GM12878 (cell line): ENCODE results near the gene TARBP1. TPM values are rescaled to one million over a fixed set of nuclear protein-coding genes. Genes with fewer than 3 reads are reported as not detected.

Experiments
- ATAC-seq: fragments of 200-7000 bp; cut with Tn5 transposase; 3 replicates; pipeline ENCODE4 v1.9.1; 2020; ENCODE audit warnings: mild to moderate bottlenecking, moderate library complexity
- BruUV-seq: library from RNA; stranded (reverse); fragments of 400-500 nt; replicated peaks from 2 replicates; lab custom pipeline; 2021; lab: Mats Ljungman, UMichigan
- CTCF ChIA-PET: fragments of 300-600 bp; sonication (Branson Sonifier 250); formaldehyde crosslinking; extraction: SDS; loops from one replicate; lab custom pipeline; 2021; ENCODE audit warnings: inconsistent platforms; lab: Yijun Ruan, JAX
- POLR2A ChIA-PET: fragments of 350-600 bp; formaldehyde crosslinking; extraction: SDS; loops from one replicate; lab custom pipeline; 2021; ENCODE audit warnings: inconsistent platforms; lab: Charles Lee
- RAD21 ChIA-PET: fragments of 300-600 bp; sonication (Branson Sonifier 250); formaldehyde crosslinking; loops from one replicate; lab custom pipeline; 2023; ENCODE audit warnings: antibody characterized with exemption; ENCODE audit not compliant: unreplicated experiment; lab: Charles Lee
- SMC1A ChIA-PET: fragments of 300-600 bp; sonication (Branson Sonifier 250); formaldehyde crosslinking; loops from one replicate; lab custom pipeline; 2023; ENCODE audit not compliant: unreplicated experiment, uncharacterized antibody; lab: Charles Lee
- DNase-seq: peaks from one replicate; pipeline ENCODE4 v3.0.0-alpha.2; 2011; ENCODE audit warnings: low read depth, low spot score
- FAIRE-seq: peaks from 3 replicates; lab custom pipeline; 2011; peaks lifted over from hg19 to GRCh38; lab: Jason Lieb, UNC
- H2AFZ ChIP-seq: 2 replicates; pipeline ENCODE4 v1.6.0; 2011; ENCODE audit warnings: low read depth, low read length, control low read depth; ENCODE audit not compliant: control insufficient read depth
- H3K27ac ChIP-seq: 2 replicates; pipeline ENCODE4 v1.5.1; 2011; ENCODE audit warnings: control low read depth; ENCODE audit not compliant: control insufficient read depth, insufficient read depth
- H3K27me3 ChIP-seq, 2 experiments: replicated peaks in 1 of 2; 2 replicates each; pipeline versions ENCODE4 v1.6.0 to v1.6.1; 2011; ENCODE audit warnings: low read length in 1 of 2; ENCODE audit not compliant: control insufficient read depth in 2 of 2, insufficient read depth in 2 of 2
- H3K36me3 ChIP-seq, 2 experiments: 2 replicates each; pipeline ENCODE4 v1.5.1; 2011; ENCODE audit warnings: low read length in 1 of 2; ENCODE audit not compliant: control insufficient read depth in 2 of 2, insufficient read depth in 2 of 2
- H3K4me1 ChIP-seq: 2 replicates; pipeline ENCODE4 v1.6.1; 2011; ENCODE audit warnings: mild to moderate bottlenecking, low read length, moderate library complexity, mixed read lengths; ENCODE audit not compliant: control insufficient read depth, insufficient read depth
- H3K4me2 ChIP-seq: 2 replicates; pipeline ENCODE4 v1.6.0; 2011; ENCODE audit warnings: control low read depth; ENCODE audit not compliant: control insufficient read depth, insufficient read depth
- H3K4me3 ChIP-seq: fragments of 200-600 bp; sonication (generic); 2 replicates; pipeline ENCODE4 v1.5.1; 2016
- H3K79me2 ChIP-seq: 2 replicates; pipeline ENCODE4 v1.6.0; 2011; ENCODE audit warnings: low read length; ENCODE audit not compliant: control insufficient read depth, insufficient read depth
- H3K9ac ChIP-seq: 2 replicates; pipeline ENCODE4 v1.8.0; 2011; ENCODE audit warnings: low read length, control low read depth, mixed read lengths; ENCODE audit not compliant: control insufficient read depth, insufficient read depth
- H3K9me3 ChIP-seq: replicated peaks from 3 replicates; pipeline ENCODE4 v1.5.1; 2011; ENCODE audit warnings: mild to moderate bottlenecking, low read length; ENCODE audit not compliant: control insufficient read depth, insufficient read depth
- H4K20me1 ChIP-seq: 2 replicates; pipeline ENCODE4 v1.6.0; 2011; ENCODE audit not compliant: control insufficient read depth, insufficient read depth
- ATF7 ChIP-seq: fragments of 450-650 bp; IDR thresholded peaks from 2 replicates; pipeline ENCODE4 v1.6.1; 2016; ENCODE audit warnings: low read depth, mild to moderate bottlenecking
- BCL3 ChIP-seq: IDR thresholded peaks from 2 replicates; pipeline ENCODE4 v1.6.1; 2011; ENCODE audit warnings: borderline replicate concordance, low read depth, mild to moderate bottlenecking, moderate library complexity, low read length; ENCODE audit not compliant: insufficient read depth, poor library complexity, severe bottlenecking
- BHLHE40 ChIP-seq, 2 experiments: fragments of 450-650 bp in 1 of 2; IDR thresholded peaks; 2 replicates each; pipeline ENCODE4 v1.6.1; 2011 to 2017; ENCODE audit warnings: low read depth in 2 of 2, borderline replicate concordance in 1 of 2, improper control_type of control experiment in 1 of 2, low read length in 1 of 2, mild to moderate bottlenecking in 1 of 2
- BMI1 ChIP-seq: fragments of 450-650 bp; IDR thresholded peaks from 2 replicates; pipeline ENCODE4 v1.6.1; 2016; ENCODE audit warnings: mild to moderate bottlenecking, moderate library complexity, borderline replicate concordance
- EED ChIP-seq: sonication (generic); IDR thresholded peaks from 2 replicates; pipeline ENCODE4 v1.6.1; 2016; ENCODE audit warnings: antibody characterized with exemption, low read depth
- EGR1 ChIP-seq, 2 experiments: IDR thresholded peaks; 1 replicate in 1 of 2; 2 replicates in 1 of 2; pipeline ENCODE4 v1.6.1; 2011 to 2012; ENCODE audit warnings: low read depth in 2 of 2, low read length in 2 of 2, borderline replicate concordance in 1 of 2, mild to moderate bottlenecking in 1 of 2, moderate library complexity in 1 of 2
- MTA2 ChIP-seq: fragments of 450-650 bp; IDR thresholded peaks from 2 replicates; pipeline ENCODE4 v1.6.1; 2016; ENCODE audit warnings: low read depth, mild to moderate bottlenecking, moderate library complexity
- MYB ChIP-seq: fragments of 150-350 bp; IDR thresholded peaks from 2 replicates; pipeline ENCODE4 v1.6.1; 2014; ENCODE audit warnings: mild to moderate bottlenecking, low read depth, low read length, borderline replicate concordance
- NFYA ChIP-seq: IDR thresholded peaks from 2 replicates; pipeline ENCODE4 v1.6.1; 2011; ENCODE audit warnings: low read depth, mild to moderate bottlenecking, low read length, improper control_type of control experiment, borderline replicate concordance
- SREBF2 ChIP-seq: IDR thresholded peaks from 2 replicates; pipeline ENCODE4 v1.6.1; 2012; ENCODE audit warnings: mild to moderate bottlenecking, low read length
- USF1 ChIP-seq: IDR thresholded peaks from 2 replicates; pipeline ENCODE4 v1.6.1; 2011; ENCODE audit warnings: borderline replicate concordance, low read depth, mild to moderate bottlenecking, moderate library complexity, mixed read lengths, low read length; ENCODE audit not compliant: insufficient read depth; ENCODE audit errors: extremely low read length
- YBX1 ChIP-seq: fragments of 450-650 bp; IDR thresholded peaks from 2 replicates; pipeline ENCODE4 v1.6.1; 2016; ENCODE audit warnings: antibody characterized with exemption
- ZNF207 ChIP-seq: fragments of 450-650 bp; IDR thresholded peaks from 2 replicates; pipeline ENCODE4 v1.6.1; 2014; ENCODE audit warnings: antibody characterized with exemption, mild to moderate bottlenecking, borderline replicate concordance
- WGBS: methylation state at CpG from one replicate; pipeline ENCODE4 v1.1.6; 2016; ENCODE audit warnings: low lambda C conversion rate; ENCODE audit not compliant: insufficient replicate concordance, insufficient coverage; ENCODE audit errors: missing lambda C conversion rate; 5-methylcytosine and 5-hydroxymethylcytosine counted together
- in situ Hi-C: fragments of 300-500 bp; cut with MboI; formaldehyde crosslinking; loops from 9 replicates; pipeline ENCODE4 v1.14.3; 2018; ENCODE audit warnings: mixed read lengths
- intact Hi-C: fragments of 100-400 bp; cut with micrococcal nuclease; formaldehyde crosslinking; loops from one replicate; pipeline ENCODE4 v1.14.2; 2022; ENCODE audit not compliant: unreplicated experiment
- polyA plus RNA-seq, 11 experiments: library from polyadenylated mRNA; depleted of rRNA in 4 of 11; unstranded in 6 of 11; stranded (reverse) in 5 of 11; fragments of >200 nt; fragmentation: Nextera tagmentation in 4 of 11; fragmentation: Illumina TruSeq in 1 of 11; extraction: Ambion mirVana in 4 of 11; extraction: Trizol in 1 of 11; gene quantifications; 1 replicate in 1 of 11; 2 replicates in 10 of 11; pipeline versions ENCODE4 v1.2.1 to v1.2.3, GENCODE V29; 2011 to 2016; ENCODE audit warnings: inconsistent platforms in 2 of 11, missing spikeins in 2 of 11, low read depth in 1 of 11
- total RNA-seq, 4 experiments: library from RNA; depleted of rRNA in 3 of 4; stranded (reverse); fragments of >200 nt in 3 of 4; fragmentation: Illumina TruSeq in 1 of 4; extraction: Trizol in 1 of 4; gene quantifications; 2 replicates each; pipeline versions ENCODE4 v1.2.1 to v1.2.3, GENCODE V29; 2013 to 2021

The TARBP1 gene
- total and polyA plus RNA-seq, 10 of the 15 experiments (the other 5 are each of a cell fraction or from before 2014, with no cell fraction given), result 10.8 to 94.4 (median 35.3) TPM

GRCh38 chr1:234463749-234464148 is 15.2 kb downstream of the TARBP1 start (continued):
- no peak for TF ChIP-seq USF1
- no peak for TF ChIP-seq NFYA

- H3K36me3 ChIP-seq, result peaks cover 0 to 6% of the 10 kb centered on the region in 2 experiments; a peak in 3 of 4 replicates
- CTCF ChIA-PET, result interaction anchor here (0.6 kb wide), 1 partner anchor 59 kb away, joined by 3 read pairs; no protein-coding TSS in a partner anchor
- no peaks in the 10 kb centered on the region for H3K4me1 ChIP-seq
- H3K79me2 ChIP-seq, result no peaks in the 10 kb centered on the region
- TF ChIP-seq ATF7 (no peak), EGR1 (IDR thresholded peaks at IDR 0.05; ENCODE audit: borderline replicate concordance in 1 of 2, low read depth in 2 of 2, low read length in 2 of 2) (no peak), EED (no peak), BMI1 (no peak), SREBF2 (no peak), BHLHE40 (IDR thresholded peaks at IDR 0.05; ENCODE audit: borderline replicate concordance in 1 of 2, low read depth in 2 of 2, low read length in 1 of 2) (no peak), MYB (no peak), YBX1 (no peak), BCL3 (no peak), MTA2 (no peak), ZNF207 (no peak)
- TF ChIP-seq, all 136 proteins: peak for 0
- in situ Hi-C loops, result no loop called here
- intact Hi-C loops, result no loop called here
- RAD21 ChIA-PET, result no interaction called here
- H3K9ac ChIP-seq, result no peak overlapping the region
- POLR2A ChIA-PET, result no interaction called here
- H3K4me3 ChIP-seq, result no peak overlapping the region
- H3K27me3 ChIP-seq, result no peaks in the 10 kb centered on the region
- 97% methylated on average over 5 of the region's 5 CpGs for WGBS
- no TSS peak for BruUV-seq
- ATAC-seq (no peak), FAIRE-seq (no peak), DNase-seq (no peak)
- H3K27ac ChIP-seq, result no peak overlapping the region
- no peak overlapping the region for H3K4me2 ChIP-seq
- no peaks in the 10 kb centered on the region for H3K9me3 ChIP-seq
- H4K20me1 ChIP-seq, result no peaks in the 10 kb centered on the region
- H2AFZ ChIP-seq, result no peak overlapping the region
- SMC1A ChIA-PET, result interaction anchor here (1.5 kb wide), 1 partner anchor 29 kb away, joined by 3 read pairs; no protein-coding TSS in a partner anchor
Measured at GRCh38 chr1:234460652-234461051, 18.3 kb downstream of the TARBP1 start.
